BE2C (cell line): Measurements from ENCODE around the gene DCT.

ENCODE experiments used
- DNase-seq: peaks from one replicate; pipeline ENCODE4 v3.0.0-alpha.2; 2020
- H3K27me3 ChIP-seq: fragments of 250-450 bp; sonication (Bioruptor Pico); 2 replicates; pipeline ENCODE4 v1.5.1; 2020; ENCODE audit warnings: mild to moderate bottlenecking
- H3K36me3 ChIP-seq: fragments of 250-450 bp; sonication (Bioruptor Pico); 2 replicates; pipeline ENCODE4 v1.5.1; 2020; ENCODE audit warnings: mild to moderate bottlenecking
- H3K4me1 ChIP-seq: fragments of 250-450 bp; sonication (Bioruptor Pico); 2 replicates; pipeline ENCODE4 v1.5.1; 2020
- H3K4me3 ChIP-seq: 2 replicates; pipeline ENCODE4 v1.5.1; 2011; ENCODE audit warnings: low read depth, low read length
- H3K9me3 ChIP-seq: fragments of 250-450 bp; sonication (Bioruptor Pico); 2 replicates; pipeline ENCODE4 v1.5.1; 2020
- CTCF ChIP-seq: IDR thresholded peaks from 2 replicates; pipeline ENCODE4 v1.5.1; 2012; ENCODE audit warnings: mild to moderate bottlenecking, low read depth, low read length

The DCT gene

GRCh38 chr13:94427313-94427953 is 52.0 kb downstream of the DCT start:
- H3K4me1 ChIP-seq: no peaks in the 10 kb centered on the region
- no peaks in the 10 kb centered on the region for H3K36me3 ChIP-seq
- TF ChIP-seq CTCF: no peak; the same call in 1 of the 2 replicates
- H3K9me3 ChIP-seq: no peaks in the 10 kb centered on the region
- no peaks in the 10 kb centered on the region for H3K27me3 ChIP-seq
- DNase-seq: no peak
- H3K4me3 ChIP-seq: no peak overlapping the region

GRCh38 chr13:94419925-94420305 is 59.6 kb downstream of the DCT start:
- Histone ChIP-seq H3K27me3 (no peaks in the 10 kb centered on the region), H3K36me3 (no peaks in the 10 kb centered on the region), H3K4me1 (peaks cover 4% of the 10 kb centered on the region), H3K4me3 (no peak overlapping the region), H3K9me3 (no peaks in the 10 kb centered on the region; the same call in 1 of the 2 replicates)
- TF ChIP-seq CTCF: no peak
- DNase-seq: no peak

- H3K36me3 ChIP-seq: no peaks in the 10 kb centered on the region
- TF ChIP-seq CTCF: no peak
- H3K27me3 ChIP-seq: no peaks in the 10 kb centered on the region
- no peak overlapping the region for H3K4me3 ChIP-seq
- peaks cover 4% of the 10 kb centered on the region for H3K4me1 ChIP-seq
- H3K9me3 ChIP-seq: no peaks in the 10 kb centered on the region; the same call in 1 of the 2 replicates
- no peak for DNase-seq
Observed at GRCh38 chr13:94419304-94419924, 60.1 kb downstream of the DCT start.

- Histone ChIP-seq H3K27me3 (no peaks in the 10 kb centered on the region; the same call in 1 of the 2 replicates), H3K4me1 (peaks cover 4% of the 10 kb centered on the region), H3K9me3 (no peaks in the 10 kb centered on the region; the same call in 1 of the 2 replicates), H3K4me3 (no peak overlapping the region), H3K36me3 (no peaks in the 10 kb centered on the region)
- TF ChIP-seq CTCF: no peak
- no peak for DNase-seq
Observed at GRCh38 chr13:94417294-94417693, 62.2 kb downstream of the DCT start.

GRCh38 chr13:94416454-94417080 is 62.9 kb downstream of the DCT start:
- Histone ChIP-seq H3K4me1 (peaks cover 4% of the 10 kb centered on the region), H3K27me3 (no peaks in the 10 kb centered on the region; the same call in 1 of the 2 replicates), H3K36me3 (no peaks in the 10 kb centered on the region), H3K9me3 (no peaks in the 10 kb centered on the region; the same call in 1 of the 2 replicates), H3K4me3 (no peak overlapping the region)
- peak; percentile 46 for DNase-seq
- TF ChIP-seq CTCF: peak; percentile 91
